CD4-positive, alpha-beta T cell treated with Interleukin-17A for 4 hours (primary cell): ENCODE results near the gene NRAP.
"Not testable (repeated sequence)": the region's sequence is repeated elsewhere in the genome, so short reads cannot be mapped to it uniquely, and the experiment has no call there.

Source experiments
- DNase-seq: peaks from one replicate; pipeline ENCODE4 v3.0.0-alpha.2; 2020; ENCODE audit warnings: mixed read lengths

NRAP gene

GRCh38 chr10:113680190-113681111 is 16.6 kb upstream of the NRAP start:
- peak; percentile 41 for DNase-seq

DNA sequence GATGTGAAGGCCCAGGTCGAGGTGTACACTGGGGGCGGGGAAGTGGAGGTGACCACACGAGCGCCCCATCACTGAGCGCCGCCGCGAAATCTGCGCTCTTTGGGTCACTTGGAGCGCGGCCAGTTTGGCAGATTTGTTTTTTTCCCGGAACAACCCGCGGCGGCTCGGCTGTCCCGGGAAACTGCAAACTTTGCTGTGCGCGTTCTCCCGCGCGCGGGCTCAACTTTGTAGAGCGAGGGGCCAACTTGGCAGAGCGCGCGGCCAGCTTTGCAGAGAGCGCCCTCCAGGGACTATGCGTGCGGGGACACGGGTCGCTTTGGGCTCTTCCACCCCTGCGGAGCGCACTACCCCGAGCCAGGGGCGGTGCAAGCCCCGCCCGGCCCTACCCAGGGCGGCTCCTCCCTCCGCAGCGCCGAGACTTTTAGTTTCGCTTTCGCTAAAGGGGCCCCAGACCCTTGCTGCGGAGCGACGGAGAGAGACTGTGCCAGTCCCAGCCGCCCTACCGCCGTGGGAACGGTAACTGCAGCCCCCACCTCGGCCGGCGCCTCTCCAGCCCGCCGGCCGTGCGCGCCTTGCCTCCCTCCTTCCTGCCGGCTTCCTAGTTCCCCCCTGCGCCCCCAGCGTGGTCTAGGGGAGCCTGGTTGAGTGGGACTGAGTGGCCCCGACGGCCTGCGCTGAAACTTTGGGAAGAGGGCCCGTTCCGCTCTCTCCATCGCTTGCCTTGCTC is 15.8 kb upstream of the NRAP start, which contains the start of gene CASP7:
TSS of gene CASP7 (plus strand) at position 450 of the 727 bp plus-strand sequence. CDS start 17,582 bp downstream, outside the sequence.
- DNase-seq, result peak; percentile 81

GRCh38 chr10:113666682-113667252 is 2.9 kb upstream of the NRAP start:
- DNase-seq, result no peak

- no peak for DNase-seq
Observed at GRCh38 chr10:113665806-113666354, 2.0 kb upstream of the NRAP start.

- no peak for DNase-seq
Observed at GRCh38 chr10:113665352-113665751, 1.5 kb upstream of the NRAP start.

GRCh38 chr10:113663142-113663541 is 699 bp downstream of the NRAP start:
- DNase-seq, result no peak

- no peak for DNase-seq
Observed at GRCh38 chr10:113661332-113661731, 2.5 kb downstream of the NRAP start.

GRCh38 chr10:113657544-113657943 is 6.3 kb downstream of the NRAP start:
- no peak for DNase-seq

DNA sequence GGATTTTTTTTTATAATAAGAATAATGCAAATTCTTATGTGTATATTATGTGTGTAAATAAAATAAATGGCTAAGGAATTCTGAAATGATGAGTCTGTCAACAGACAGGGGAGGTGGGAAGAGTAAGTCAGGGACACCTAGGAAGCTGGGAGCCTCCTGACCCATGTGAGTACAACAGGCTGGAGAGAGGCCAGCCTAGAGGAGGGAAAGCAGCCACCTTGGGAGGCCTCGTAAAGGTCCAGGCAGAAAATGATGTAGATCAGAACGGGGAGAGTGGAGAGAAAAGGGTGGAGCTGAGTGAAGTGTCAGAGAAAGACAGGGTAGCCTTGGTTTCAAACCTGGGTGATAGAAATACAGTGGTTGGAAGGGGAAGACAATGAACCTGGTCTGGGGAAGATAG is 6.9 kb downstream of the NRAP start:
- DNase-seq, result no peak

DNA sequence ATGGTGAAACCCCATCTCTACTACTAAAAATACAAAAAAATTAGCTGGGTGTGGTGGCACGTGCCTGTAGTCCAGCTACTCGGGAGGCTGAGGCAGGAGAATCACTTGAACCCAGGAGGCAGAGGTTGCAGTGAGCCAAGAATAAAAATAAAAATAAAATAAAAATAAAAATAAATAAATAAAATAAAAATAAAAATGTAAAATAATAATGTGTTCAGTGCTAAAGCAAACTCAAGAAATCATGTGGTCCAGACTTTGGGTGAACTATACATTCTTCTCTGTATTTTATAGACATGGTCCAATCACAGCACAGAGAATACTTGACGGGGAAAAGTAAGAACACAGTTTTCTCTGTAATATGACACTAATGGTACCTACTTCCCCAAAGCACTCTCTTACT is 11.4 kb downstream of the NRAP start:
- DNase-seq, result not testable (repeated sequence)

DNA sequence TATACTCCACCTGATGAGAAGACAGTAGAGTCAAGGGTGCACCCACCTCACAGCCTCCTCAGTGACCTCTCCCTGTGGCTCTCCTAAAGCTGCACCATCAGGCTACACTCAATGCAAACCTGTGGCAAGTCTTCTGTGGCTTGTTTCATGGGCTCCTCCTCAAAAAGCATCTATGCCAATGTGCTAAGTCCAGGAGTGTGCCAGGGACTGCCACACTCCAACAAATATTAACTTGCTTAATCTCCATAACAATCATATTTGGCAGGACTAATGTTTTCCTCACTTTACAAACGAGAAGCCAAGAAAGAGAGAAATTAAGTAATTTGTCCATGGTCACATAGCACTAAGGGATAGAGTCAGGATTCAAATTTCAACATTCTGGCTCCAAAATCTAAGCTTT is 11.9 kb downstream of the NRAP start:
- no peak for DNase-seq

- no peak for DNase-seq
Observed at GRCh38 chr10:113651021-113651420, 12.8 kb downstream of the NRAP start.

DNA sequence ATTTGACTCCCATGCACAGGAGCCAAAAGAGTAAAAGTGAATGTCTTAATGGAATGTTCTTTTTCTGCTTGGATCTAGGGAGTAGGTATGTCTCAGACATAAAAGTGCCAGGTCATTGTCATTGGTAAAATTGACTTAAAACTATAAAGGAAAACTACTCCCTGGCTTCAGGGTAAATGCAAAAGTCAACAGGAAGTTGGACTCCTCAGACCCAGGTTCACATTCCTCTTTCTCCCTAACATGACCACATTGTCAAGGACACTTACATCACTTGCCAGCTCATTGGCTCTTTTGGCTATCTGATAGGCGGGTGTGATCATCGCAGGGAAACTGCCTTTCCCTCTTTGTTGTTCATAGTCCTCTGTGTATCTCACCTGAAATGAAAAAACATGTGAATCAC is 13.7 kb downstream of the NRAP start:
- no peak for DNase-seq

GRCh38 chr10:113648478-113648877 is 15.4 kb downstream of the NRAP start:
- no peak for DNase-seq

GRCh38 chr10:113647812-113648211 is 16.0 kb downstream of the NRAP start:
- DNase-seq, result no peak

GRCh38 chr10:113646336-113647201 is 17.3 kb downstream of the NRAP start:
- DNase-seq, result no peak

- DNase-seq, result no peak
Observed at GRCh38 chr10:113644185-113645120, 19.4 kb downstream of the NRAP start.

GRCh38 chr10:113643183-113643582 is 20.7 kb downstream of the NRAP start:
- DNase-seq, result no peak

DNA sequence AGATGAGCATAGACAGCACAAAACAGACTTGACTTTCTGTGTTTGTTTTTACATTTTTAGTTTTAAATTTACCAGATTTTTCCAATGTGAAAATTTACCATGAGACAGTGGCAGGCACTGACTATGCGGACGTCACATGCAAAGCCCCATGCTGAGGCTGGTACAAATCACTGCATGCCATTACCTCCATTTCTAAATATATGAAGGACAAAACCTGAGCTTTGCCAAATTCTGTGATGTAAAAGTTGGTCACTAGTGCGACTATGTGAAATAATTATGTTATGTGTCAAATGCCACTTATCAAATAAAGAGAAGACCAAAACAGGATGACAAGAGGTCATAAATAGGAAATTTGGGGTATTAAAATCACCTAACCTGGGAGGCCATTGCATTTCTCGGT is 22.1 kb downstream of the NRAP start:
- DNase-seq, result no peak

GRCh38 chr10:113639966-113640365 is 23.9 kb downstream of the NRAP start:
- no peak for DNase-seq
